K562 (cell line): ENCODE data around the gene PEX5.

Experiments used
- ATF6 ChIP-seq: sonication (generic); formaldehyde crosslinking; IDR thresholded peaks from 2 replicates; pipeline ENCODE4 v1.4.0; 2020; ENCODE audit warnings: mild to moderate bottlenecking, missing genetic modification reagents
- GATA2 ChIP-seq: sonication (generic); formaldehyde crosslinking; IDR thresholded peaks from 2 replicates; pipeline ENCODE4 v1.4.0; 2020; ENCODE audit warnings: mild to moderate bottlenecking, missing genetic modification reagents
- OTX1 ChIP-seq: fragments of 450-650 bp; formaldehyde crosslinking; IDR thresholded peaks from 2 replicates; pipeline ENCODE4 v1.4.0; 2022; ENCODE audit warnings: mild to moderate bottlenecking
- POLR2AphosphoS2 ChIP-seq: IDR thresholded peaks from 2 replicates; pipeline ENCODE4 v1.6.1; 2012; ENCODE audit warnings: low read length, improper control_type of control experiment
- RBM22 ChIP-seq: fragments of 200-400 bp; formaldehyde crosslinking; IDR thresholded peaks from 2 replicates; pipeline ENCODE4 v1.6.1; 2018; ENCODE audit warnings: low read length, low read depth; ENCODE audit not compliant: poor library complexity, severe bottlenecking
- REST ChIP-seq, 2 experiments: fragments of 450-650 bp; formaldehyde crosslinking in 1 of 2; IDR thresholded peaks; 2 replicates each; pipeline versions ENCODE4 v1.4.0 to v1.6.1; 2014 to 2020; ENCODE audit warnings: mild to moderate bottlenecking in 2 of 2, borderline replicate concordance in 1 of 2, low read depth in 1 of 2
- SRF ChIP-seq, 2 experiments: fragments of 250-450, 450-650 bp in 1 of 2; sonication (Bioruptor Pico) in 1 of 2; sonication (generic) in 1 of 2; formaldehyde crosslinking; IDR thresholded peaks; 2 replicates each; pipeline versions ENCODE4 v1.5.0 to v1.5.1; 2020 to 2022; ENCODE audit warnings: mild to moderate bottlenecking in 1 of 2, missing genetic modification reagents in 1 of 2
- TAF1 ChIP-seq: IDR thresholded peaks from 2 replicates; pipeline ENCODE4 v1.6.1; 2011; ENCODE audit warnings: mild to moderate bottlenecking, low read length, moderate library complexity; ENCODE audit not compliant: insufficient read depth, control insufficient read depth, severe bottlenecking; ENCODE audit errors: extremely low read depth
- ZNF586 ChIP-seq: fragments of 450-650 bp; formaldehyde crosslinking; conservative IDR thresholded peaks from 2 replicates; pipeline ENCODE4 v1.4.0; 2020; ENCODE audit warnings: mild to moderate bottlenecking, moderate library complexity
- ZNF830 ChIP-seq: fragments of 250-450 bp; sonication (Bioruptor Pico); IDR thresholded peaks from 2 replicates; pipeline ENCODE4 v1.5.0; 2021; ENCODE audit warnings: mild to moderate bottlenecking
- TF ChIP-seq, protein P1 (sequence below), 3 experiments: IDR thresholded peaks in 2 of 3; conservative IDR thresholded peaks in 1 of 3; 2 replicates each; pipeline ENCODE4 v1.5.1; 2011 to 2012; ENCODE audit warnings: low read length in 3 of 3, mild to moderate bottlenecking in 3 of 3, control low read depth in 2 of 3, improper control_type of control experiment in 1 of 3, inconsistent platforms in 1 of 3, low read depth in 1 of 3, mixed read lengths in 1 of 3, moderate library complexity in 1 of 3; ENCODE audit not compliant: insufficient read depth in 2 of 3

GRCh38 chr12:7158781-7159609 lies 30.5 kb upstream of the PEX5 start:
- TF ChIP-seq REST (IDR thresholded peaks at IDR 0.05; ENCODE audit: borderline replicate concordance) (no peak), REST (CRISPR knock-in tag; IDR thresholded peaks at IDR 0.05; ENCODE audit: low read depth) (no peak), ZNF586 (CRISPR knock-in tag) (no peak), RBM22 (no peak), TAF1 (no peak), OTX1 (no peak), GATA2 (CRISPR knock-in tag) (no peak), ZNF830 (CRISPR knock-in tag) (no peak), POLR2AphosphoS2 (no peak), SRF (CRISPR knock-in tag; IDR thresholded peaks at IDR 0.05) (no peak), ATF6 (CRISPR knock-in tag) (no peak)
- TF ChIP-seq, protein P1, sequence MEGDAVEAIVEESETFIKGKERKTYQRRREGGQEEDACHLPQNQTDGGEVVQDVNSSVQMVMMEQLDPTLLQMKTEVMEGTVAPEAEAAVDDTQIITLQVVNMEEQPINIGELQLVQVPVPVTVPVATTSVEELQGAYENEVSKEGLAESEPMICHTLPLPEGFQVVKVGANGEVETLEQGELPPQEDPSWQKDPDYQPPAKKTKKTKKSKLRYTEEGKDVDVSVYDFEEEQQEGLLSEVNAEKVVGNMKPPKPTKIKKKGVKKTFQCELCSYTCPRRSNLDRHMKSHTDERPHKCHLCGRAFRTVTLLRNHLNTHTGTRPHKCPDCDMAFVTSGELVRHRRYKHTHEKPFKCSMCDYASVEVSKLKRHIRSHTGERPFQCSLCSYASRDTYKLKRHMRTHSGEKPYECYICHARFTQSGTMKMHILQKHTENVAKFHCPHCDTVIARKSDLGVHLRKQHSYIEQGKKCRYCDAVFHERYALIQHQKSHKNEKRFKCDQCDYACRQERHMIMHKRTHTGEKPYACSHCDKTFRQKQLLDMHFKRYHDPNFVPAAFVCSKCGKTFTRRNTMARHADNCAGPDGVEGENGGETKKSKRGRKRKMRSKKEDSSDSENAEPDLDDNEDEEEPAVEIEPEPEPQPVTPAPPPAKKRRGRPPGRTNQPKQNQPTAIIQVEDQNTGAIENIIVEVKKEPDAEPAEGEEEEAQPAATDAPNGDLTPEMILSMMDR (IDR thresholded peaks at IDR 0.05 in 2 of 3, conservative IDR thresholded peaks at IDR 0.05 in 1 of 3; ENCODE audit: insufficient read depth in 2 of 3, low read depth in 1 of 3, low read length in 3 of 3): no peak
